GM12878 (cell line): ENCODE data around the gene CAPN7. TPM values are rescaled to one million over a fixed set of nuclear protein-coding genes. Genes with fewer than 3 reads are reported as not detected.
A peak's percentile ranks its signal among the peaks of the same experiment; 100 is the strongest.

Source experiments
- ATF3 ChIP-seq: IDR thresholded peaks from 2 replicates; pipeline ENCODE4 v1.6.1; 2011; ENCODE audit warnings: low read depth, mild to moderate bottlenecking, low read length, moderate library complexity, borderline replicate concordance; ENCODE audit errors: extremely low read depth
- BHLHE40 ChIP-seq, 2 experiments: fragments of 450-650 bp in 1 of 2; IDR thresholded peaks; 2 replicates each; pipeline ENCODE4 v1.6.1; 2011 to 2017; ENCODE audit warnings: low read depth in 2 of 2, borderline replicate concordance in 1 of 2, improper control_type of control experiment in 1 of 2, low read length in 1 of 2, mild to moderate bottlenecking in 1 of 2
- CHD4 ChIP-seq: fragments of 200-600 bp; sonication (generic); IDR thresholded peaks from 2 replicates; pipeline ENCODE4 v1.6.1; 2016; ENCODE audit warnings: mild to moderate bottlenecking
- EED ChIP-seq: sonication (generic); IDR thresholded peaks from 2 replicates; pipeline ENCODE4 v1.6.1; 2016; ENCODE audit warnings: antibody characterized with exemption, low read depth
- POU2F2 ChIP-seq: IDR thresholded peaks from 3 replicates; pipeline ENCODE4 v1.6.1; 2011; ENCODE audit warnings: low read depth, mild to moderate bottlenecking, low read length, borderline replicate concordance
- RBBP5 ChIP-seq: fragments of 200-600 bp; sonication (generic); conservative IDR thresholded peaks from 2 replicates; pipeline ENCODE4 v1.6.1; 2016
- SP1 ChIP-seq: IDR thresholded peaks from one replicate; pipeline ENCODE4 v1.6.1; 2011; ENCODE audit warnings: low read depth, low read length
- STAT1 ChIP-seq: fragments of 450-650 bp; conservative IDR thresholded peaks from 2 replicates; pipeline ENCODE4 v1.6.1; 2014; ENCODE audit warnings: antibody characterized with exemption, mild to moderate bottlenecking
- ZNF384 ChIP-seq: IDR thresholded peaks from 2 replicates; pipeline ENCODE4 v1.6.1; 2012; ENCODE audit warnings: low read depth, mild to moderate bottlenecking, low read length, improper control_type of control experiment, borderline replicate concordance
- polyA plus RNA-seq, 11 experiments: library from polyadenylated mRNA; depleted of rRNA in 4 of 11; unstranded in 6 of 11; stranded (reverse) in 5 of 11; fragments of >200 nt; fragmentation: Nextera tagmentation in 4 of 11; fragmentation: Illumina TruSeq in 1 of 11; extraction: Ambion mirVana in 4 of 11; extraction: Trizol in 1 of 11; gene quantifications; 1 replicate in 1 of 11; 2 replicates in 10 of 11; pipeline versions ENCODE4 v1.2.1 to v1.2.3, GENCODE V29; 2011 to 2016; ENCODE audit warnings: inconsistent platforms in 2 of 11, missing spikeins in 2 of 11, low read depth in 1 of 11
- total RNA-seq, 4 experiments: library from RNA; depleted of rRNA in 3 of 4; stranded (reverse); fragments of >200 nt in 3 of 4; fragmentation: Illumina TruSeq in 1 of 4; extraction: Trizol in 1 of 4; gene quantifications; 2 replicates each; pipeline versions ENCODE4 v1.2.1 to v1.2.3, GENCODE V29; 2013 to 2021
- TF ChIP-seq, protein P1 (sequence below): fragments of 450-650 bp; formaldehyde crosslinking; IDR thresholded peaks from 2 replicates; pipeline ENCODE4 v1.4.0; 2020; ENCODE audit warnings: mild to moderate bottlenecking, moderate library complexity
- TF ChIP-seq, protein P2 (sequence below): fragments of 450-650 bp; IDR thresholded peaks from 2 replicates; pipeline ENCODE4 v1.6.1; 2017; ENCODE audit warnings: low read depth, mild to moderate bottlenecking, moderate library complexity

Gene CAPN7
- total and polyA plus RNA-seq, 10 of the 15 experiments (the other 5 are each of a cell fraction or from before 2014, with no cell fraction given): 5.3 to 27.0 (median 18.2) TPM

DNA sequence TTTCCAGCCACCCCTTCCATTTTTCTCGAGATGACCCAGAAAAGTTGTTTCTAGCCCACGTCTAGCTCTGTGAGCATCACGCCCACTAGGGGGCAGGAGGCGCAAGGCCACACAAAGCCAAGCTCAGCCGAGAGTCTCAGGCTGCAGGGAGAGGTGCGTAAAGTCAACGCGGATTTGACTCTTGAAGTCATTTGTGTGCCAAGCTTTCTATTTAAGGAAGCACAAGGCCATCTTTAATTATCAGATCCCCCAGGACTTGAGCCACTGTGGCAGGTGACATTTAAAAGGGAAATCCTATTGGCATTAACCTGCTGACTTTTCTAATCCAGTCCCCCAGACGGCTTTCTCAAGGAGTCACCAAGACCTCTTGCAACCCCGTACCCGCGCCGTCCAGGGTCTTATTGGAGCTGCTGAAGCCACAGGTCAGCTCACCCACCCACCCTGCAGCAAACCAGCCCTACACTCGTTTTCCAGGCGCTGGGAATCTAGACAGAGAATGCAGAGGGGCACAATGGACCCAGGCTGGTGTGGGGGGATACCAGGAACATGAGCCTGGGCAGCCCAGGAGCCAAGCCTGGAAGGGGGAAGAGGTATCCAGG lies 62.1 kb downstream of the CAPN7 start (continued):
- peak in 1 of 2 experiments; percentile 29; a peak in 1 of 4 replicates for TF ChIP-seq BHLHE40 (IDR thresholded peaks at IDR 0.05; ENCODE audit: borderline replicate concordance in 1 of 2, low read depth in 2 of 2, low read length in 1 of 2)
- TF ChIP-seq RBBP5: no peak
- TF ChIP-seq SP1: no peak
- peak; percentile 58; the same call in 2 of the 3 replicates for TF ChIP-seq POU2F2
- TF ChIP-seq, protein P1, sequence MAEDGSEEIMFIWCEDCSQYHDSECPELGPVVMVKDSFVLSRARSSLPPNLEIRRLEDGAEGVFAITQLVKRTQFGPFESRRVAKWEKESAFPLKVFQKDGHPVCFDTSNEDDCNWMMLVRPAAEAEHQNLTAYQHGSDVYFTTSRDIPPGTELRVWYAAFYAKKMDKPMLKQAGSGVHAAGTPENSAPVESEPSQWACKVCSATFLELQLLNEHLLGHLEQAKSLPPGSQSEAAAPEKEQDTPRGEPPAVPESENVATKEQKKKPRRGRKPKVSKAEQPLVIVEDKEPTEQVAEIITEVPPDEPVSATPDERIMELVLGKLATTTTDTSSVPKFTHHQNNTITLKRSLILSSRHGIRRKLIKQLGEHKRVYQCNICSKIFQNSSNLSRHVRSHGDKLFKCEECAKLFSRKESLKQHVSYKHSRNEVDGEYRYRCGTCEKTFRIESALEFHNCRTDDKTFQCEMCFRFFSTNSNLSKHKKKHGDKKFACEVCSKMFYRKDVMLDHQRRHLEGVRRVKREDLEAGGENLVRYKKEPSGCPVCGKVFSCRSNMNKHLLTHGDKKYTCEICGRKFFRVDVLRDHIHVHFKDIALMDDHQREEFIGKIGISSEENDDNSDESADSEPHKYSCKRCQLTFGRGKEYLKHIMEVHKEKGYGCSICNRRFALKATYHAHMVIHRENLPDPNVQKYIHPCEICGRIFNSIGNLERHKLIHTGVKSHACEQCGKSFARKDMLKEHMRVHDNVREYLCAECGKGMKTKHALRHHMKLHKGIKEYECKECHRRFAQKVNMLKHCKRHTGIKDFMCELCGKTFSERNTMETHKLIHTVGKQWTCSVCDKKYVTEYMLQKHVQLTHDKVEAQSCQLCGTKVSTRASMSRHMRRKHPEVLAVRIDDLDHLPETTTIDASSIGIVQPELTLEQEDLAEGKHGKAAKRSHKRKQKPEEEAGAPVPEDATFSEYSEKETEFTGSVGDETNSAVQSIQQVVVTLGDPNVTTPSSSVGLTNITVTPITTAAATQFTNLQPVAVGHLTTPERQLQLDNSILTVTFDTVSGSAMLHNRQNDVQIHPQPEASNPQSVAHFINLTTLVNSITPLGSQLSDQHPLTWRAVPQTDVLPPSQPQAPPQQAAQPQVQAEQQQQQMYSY (CRISPR knock-in tag): no peak
- TF ChIP-seq EED: no peak
- TF ChIP-seq ATF3: no peak
- no peak for TF ChIP-seq CHD4
- TF ChIP-seq, protein P2, sequence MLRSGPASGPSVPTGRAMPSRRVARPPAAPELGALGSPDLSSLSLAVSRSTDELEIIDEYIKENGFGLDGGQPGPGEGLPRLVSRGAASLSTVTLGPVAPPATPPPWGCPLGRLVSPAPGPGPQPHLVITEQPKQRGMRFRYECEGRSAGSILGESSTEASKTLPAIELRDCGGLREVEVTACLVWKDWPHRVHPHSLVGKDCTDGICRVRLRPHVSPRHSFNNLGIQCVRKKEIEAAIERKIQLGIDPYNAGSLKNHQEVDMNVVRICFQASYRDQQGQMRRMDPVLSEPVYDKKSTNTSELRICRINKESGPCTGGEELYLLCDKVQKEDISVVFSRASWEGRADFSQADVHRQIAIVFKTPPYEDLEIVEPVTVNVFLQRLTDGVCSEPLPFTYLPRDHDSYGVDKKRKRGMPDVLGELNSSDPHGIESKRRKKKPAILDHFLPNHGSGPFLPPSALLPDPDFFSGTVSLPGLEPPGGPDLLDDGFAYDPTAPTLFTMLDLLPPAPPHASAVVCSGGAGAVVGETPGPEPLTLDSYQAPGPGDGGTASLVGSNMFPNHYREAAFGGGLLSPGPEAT: no peak
- TF ChIP-seq ZNF384: no peak
- no peak for TF ChIP-seq STAT1
